HG03571 (cell line): ENCODE data around the gene ARHGAP25.

ENCODE experiments used
- ATAC-seq: cut with Tn5 transposase; IDR thresholded peaks from one replicate; pipeline ENCODE4 v1.9.1; 2021; ENCODE audit not compliant: unreplicated experiment

The ARHGAP25 gene

GRCh38 chr2:68765739-68766375 lies 31.2 kb downstream of the ARHGAP25 start:
- no peak for ATAC-seq

- no peak for ATAC-seq
Observed at GRCh38 chr2:68766376-68766845, 31.8 kb downstream of the ARHGAP25 start.

- ATAC-seq = no peak
Observed at GRCh38 chr2:68767031-68767961, 32.7 kb downstream of the ARHGAP25 start.

GRCh38 chr2:68767996-68768395 lies 33.4 kb downstream of the ARHGAP25 start:
- no peak for ATAC-seq

GRCh38 chr2:68768461-68768860 lies 33.9 kb downstream of the ARHGAP25 start:
- no peak for ATAC-seq

- no peak for ATAC-seq
Observed at GRCh38 chr2:68768951-68769350, 34.3 kb downstream of the ARHGAP25 start.

- ATAC-seq = no peak
Observed at GRCh38 chr2:68769586-68770270, 35.1 kb downstream of the ARHGAP25 start.

- no peak for ATAC-seq
Observed at GRCh38 chr2:68770271-68771111, 35.9 kb downstream of the ARHGAP25 start.

GRCh38 chr2:68771211-68771751 lies 36.7 kb downstream of the ARHGAP25 start:
- ATAC-seq = no peak

- ATAC-seq = no peak
Observed at GRCh38 chr2:68772109-68772508, 37.5 kb downstream of the ARHGAP25 start.

- peak; percentile 94 for ATAC-seq
Observed at GRCh38 chr2:68774569-68775271, 40.1 kb downstream of the ARHGAP25 start.

GRCh38 chr2:68775272-68775842 lies 40.7 kb downstream of the ARHGAP25 start:
- no peak for ATAC-seq

- ATAC-seq = no peak
Observed at GRCh38 chr2:68776124-68776523, 41.5 kb downstream of the ARHGAP25 start.

GRCh38 chr2:68779595-68779994 lies 45.0 kb downstream of the ARHGAP25 start:
- no peak for ATAC-seq

GRCh38 chr2:68784188-68784587 lies 49.6 kb downstream of the ARHGAP25 start:
- no peak for ATAC-seq

- ATAC-seq = no peak
Observed at GRCh38 chr2:68784915-68785314, 50.3 kb downstream of the ARHGAP25 start.

GRCh38 chr2:68787356-68787755 lies 52.7 kb downstream of the ARHGAP25 start:
- no peak for ATAC-seq

- ATAC-seq = peak; percentile 99
Observed at GRCh38 chr2:68789603-68790002, 55.0 kb downstream of the ARHGAP25 start.

GRCh38 chr2:68790600-68790999 lies 56.0 kb downstream of the ARHGAP25 start:
- ATAC-seq = no peak
